PC-3 (cell line): ENCODE measurements around the gene PREB. TPM values are rescaled to one million over a fixed set of nuclear protein-coding genes. Genes with fewer than 3 reads are reported as not detected.

Experiments used
- ATAC-seq: fragments of 200-7000 bp; cut with Tn5 transposase; 2 replicates; pipeline ENCODE4 v1.9.1; 2020; ENCODE audit warnings: mild to moderate bottlenecking, moderate library complexity
- BruUV-seq: library from RNA; stranded (reverse); fragments of 400-500 nt; replicated peaks from 2 replicates; lab custom pipeline; 2021; lab: Mats Ljungman, UMichigan
- CTCF ChIA-PET: fragments of 300-600 bp; sonication (Branson Sonifier 250); formaldehyde crosslinking; loops from one replicate; lab custom pipeline; 2022; ENCODE audit warnings: antibody characterized with exemption; lab: Charles Lee
- POLR2A ChIA-PET: fragments of 300-600 bp; sonication (Branson Sonifier 250); formaldehyde crosslinking; loops from one replicate; lab custom pipeline; 2022; ENCODE audit warnings: antibody characterized with exemption; ENCODE audit not compliant: unreplicated experiment; lab: Charles Lee
- DNase-seq: peaks from one replicate; pipeline ENCODE4 v3.0.0-alpha.2; 2015
- H2AFZ ChIP-seq: fragments of 300-600 bp; sonication (generic); 2 replicates; pipeline ENCODE4 v1.6.0; 2016; ENCODE audit warnings: antibody characterized with exemption, low read length
- H3F3A ChIP-seq: fragments of 300-600 bp; sonication (generic); one replicate; pipeline ENCODE4 v1.6.0; 2017; ENCODE audit warnings: antibody characterized with exemption, low read length, control low read depth, mild to moderate bottlenecking; ENCODE audit not compliant: unreplicated experiment
- H3K27ac ChIP-seq: fragments of 300-600 bp; sonication (generic); 2 replicates; pipeline ENCODE4 v1.5.1; 2016; ENCODE audit warnings: mild to moderate bottlenecking, low read length
- H3K27me3 ChIP-seq: fragments of 300-600 bp; sonication (generic); 2 replicates; pipeline ENCODE4 v1.6.1; 2016; ENCODE audit warnings: low read length, mixed read lengths
- H3K36me3 ChIP-seq: fragments of 300-600 bp; sonication (generic); 2 replicates; pipeline ENCODE4 v1.6.1; 2016; ENCODE audit warnings: low read depth, mixed run types, low read length, mixed read lengths
- H3K4me1 ChIP-seq: fragments of 300-600 bp; sonication (generic); 2 replicates; pipeline ENCODE4 v1.5.1; 2016; ENCODE audit warnings: low read length; ENCODE audit not compliant: insufficient read depth
- H3K4me2 ChIP-seq: fragments of 300-600 bp; sonication (generic); 2 replicates; pipeline ENCODE4 v1.6.0; 2016; ENCODE audit warnings: low read length
- H3K4me3 ChIP-seq: fragments of 300-600 bp; sonication (generic); 2 replicates; pipeline ENCODE4 v1.5.1; 2016; ENCODE audit warnings: mild to moderate bottlenecking, low read length, mixed read lengths
- H3K79me2 ChIP-seq: fragments of 300-600 bp; sonication (generic); 2 replicates; pipeline ENCODE4 v1.6.1; 2017; ENCODE audit warnings: low read length, mixed read lengths
- H3K9ac ChIP-seq: fragments of 300-600 bp; sonication (generic); 2 replicates; pipeline ENCODE4 v1.6.0; 2016; ENCODE audit warnings: mild to moderate bottlenecking, low read length
- H3K9me2 ChIP-seq: fragments of 300-600 bp; sonication (generic); replicated peaks from 2 replicates; pipeline ENCODE4 v1.6.1; 2016; ENCODE audit warnings: mixed run types, low read length, mixed read lengths
- H3K9me3 ChIP-seq: fragments of 300-600 bp; sonication (generic); 2 replicates; pipeline ENCODE4 v1.6.1; 2016; ENCODE audit warnings: low read length, mixed read lengths
- H4K20me1 ChIP-seq: fragments of 300-600 bp; sonication (generic); 2 replicates; pipeline ENCODE4 v1.6.1; 2016; ENCODE audit warnings: low read length, mixed read lengths
- CTCF ChIP-seq: fragments of 300-600 bp; sonication (generic); conservative IDR thresholded peaks from 2 replicates; pipeline ENCODE4 v1.5.1; 2017; ENCODE audit warnings: antibody characterized with exemption, low read depth, mild to moderate bottlenecking, low read length
- EZH2 ChIP-seq: fragments of 300-600 bp; sonication (generic); IDR thresholded peaks from one replicate; pipeline ENCODE4 v1.6.1; 2017; ENCODE audit warnings: antibody characterized with exemption, mild to moderate bottlenecking, low read length; ENCODE audit not compliant: unreplicated experiment
- EZH2phosphoT487 ChIP-seq: fragments of 300-600 bp; sonication (generic); IDR thresholded peaks from 2 replicates; pipeline ENCODE4 v1.6.1; 2018; ENCODE audit warnings: mild to moderate bottlenecking, antibody characterized with exemption, low read length, borderline replicate concordance
- intact Hi-C: fragments of 100-400 bp; cut with micrococcal nuclease; formaldehyde crosslinking; loops from 2 replicates; pipeline ENCODE4 v1.9.0; 2023
- total RNA-seq: library from RNA; depleted of rRNA; stranded (reverse); fragments of >200 nt; gene quantifications from 2 replicates; pipeline ENCODE4 v1.2.3, GENCODE V29; 2014

Gene PREB
- total RNA-seq, 1 experiment from 2014 or later: 85.6 TPM

GRCh38 chr2:27150639-27151230 lies 16.3 kb upstream of the PREB start:
- H3K27me3 ChIP-seq: no peaks in the 10 kb centered on the region
- no peaks in the 10 kb centered on the region for H4K20me1 ChIP-seq
- no peak overlapping the region for H3K9ac ChIP-seq
- H3K36me3 ChIP-seq: no peaks in the 10 kb centered on the region
- no peak overlapping the region for H2AFZ ChIP-seq
- ChIA-PET POLR2A (no interaction called here), CTCF (no interaction called here)
- no peaks in the 10 kb centered on the region for H3F3A ChIP-seq
- intact Hi-C loops: no loop called here
- no peak overlapping the region for H3K27ac ChIP-seq
- ATAC-seq (no peak), DNase-seq (no peak)
- no peak overlapping the region for H3K4me3 ChIP-seq
- no peaks in the 10 kb centered on the region for H3K9me2 ChIP-seq
- H3K9me3 ChIP-seq: no peaks in the 10 kb centered on the region
- H3K4me2 ChIP-seq: no peak overlapping the region
- no TSS peak for BruUV-seq
- H3K4me1 ChIP-seq: no peaks in the 10 kb centered on the region
- H3K79me2 ChIP-seq: no peaks in the 10 kb centered on the region
- TF ChIP-seq EZH2phosphoT487 (no peak), EZH2 (no peak), CTCF (no peak)

- ATAC-seq (no peak), DNase-seq (no peak)
- no peak overlapping the region for H3K4me3 ChIP-seq
- H2AFZ ChIP-seq: no peak overlapping the region
- H4K20me1 ChIP-seq: no peaks in the 10 kb centered on the region
- intact Hi-C loops: no loop called here
- H3F3A ChIP-seq: no peaks in the 10 kb centered on the region
- H3K9me3 ChIP-seq: no peaks in the 10 kb centered on the region
- POLR2A ChIA-PET: no interaction called here
- no peaks in the 10 kb centered on the region for H3K4me1 ChIP-seq
- H3K9ac ChIP-seq: no peak overlapping the region
- no peaks in the 10 kb centered on the region for H3K36me3 ChIP-seq
- no TSS peak for BruUV-seq
- TF ChIP-seq EZH2 (no peak), CTCF (no peak), EZH2phosphoT487 (no peak)
- H3K4me2 ChIP-seq: no peak overlapping the region
- H3K79me2 ChIP-seq: no peaks in the 10 kb centered on the region
- CTCF ChIA-PET: no interaction called here
- H3K9me2 ChIP-seq: no peaks in the 10 kb centered on the region
- no peaks in the 10 kb centered on the region for H3K27me3 ChIP-seq
- no peak overlapping the region for H3K27ac ChIP-seq
Observed at GRCh38 chr2:27149570-27150405, 15.4 kb upstream of the PREB start.
